ENCODE results near the gene SELENOV. TPM values are rescaled to one million over a fixed set of nuclear protein-coding genes. Genes with fewer than 3 reads are reported as not detected.

Gene SELENOV
- total and polyA plus RNA-seq, 9 of the 15 experiments (the other 6 are each of a cell fraction or from before 2014, with no cell fraction given) = 0.04 to 0.09 (median 0.06) TPM; not detected in 4

- TF ChIP-seq ARID4B (CRISPR knock-in tag; IDR thresholded peaks at IDR 0.05) (peak; percentile 83), TBP (optimal IDR thresholded peaks at IDR 0.05; ENCODE audit: low read depth, low read length) (no peak), BACH1 (tag; IDR thresholded peaks at IDR 0.05) (no peak), CBX3 (IDR thresholded peaks at IDR 0.05; ENCODE audit: borderline replicate concordance in 1 of 2, low read length in 2 of 2) (peak in 1 of 2 experiments; percentile 83; a peak in 2 of 3 replicates), NONO (IDR thresholded peaks at IDR 0.05; ENCODE audit: low read depth in 2 of 2, low read length in 1 of 2) (peak in 1 of 2 experiments; percentile 83; a peak in 2 of 4 replicates), TEAD1 (CRISPR knock-in tag; IDR thresholded peaks at IDR 0.05) (peak in 1 of 2 experiments; percentile 97; a peak in 2 of 4 replicates), ELK3 (CRISPR knock-in tag; IDR thresholded peaks at IDR 0.05) (no peak), RFX7 (CRISPR knock-in tag; IDR thresholded peaks at IDR 0.05) (no peak), E2F5 (CRISPR knock-in tag; IDR thresholded peaks at IDR 0.05) (peak; percentile 98), IRF9 (tag; IDR thresholded peaks at IDR 0.05) (no peak), MCM2 (IDR thresholded peaks at IDR 0.05; ENCODE audit: low read depth) (no peak), THAP12 (CRISPR knock-in tag; IDR thresholded peaks at IDR 0.05) (peak; percentile 84), USF1 (CRISPR knock-in tag; IDR thresholded peaks at IDR 0.05) (no peak; the same call in 1 of the 2 replicates), BRD4 (IDR thresholded peaks at IDR 0.05) (no peak)
These were observed 12.1 kb upstream of the SELENOV start (continued) for GRCh38 chr19:39502640-39503417.

Data from K562 (cell line).